ENCODE results near the gene FBXO3.

DNA sequence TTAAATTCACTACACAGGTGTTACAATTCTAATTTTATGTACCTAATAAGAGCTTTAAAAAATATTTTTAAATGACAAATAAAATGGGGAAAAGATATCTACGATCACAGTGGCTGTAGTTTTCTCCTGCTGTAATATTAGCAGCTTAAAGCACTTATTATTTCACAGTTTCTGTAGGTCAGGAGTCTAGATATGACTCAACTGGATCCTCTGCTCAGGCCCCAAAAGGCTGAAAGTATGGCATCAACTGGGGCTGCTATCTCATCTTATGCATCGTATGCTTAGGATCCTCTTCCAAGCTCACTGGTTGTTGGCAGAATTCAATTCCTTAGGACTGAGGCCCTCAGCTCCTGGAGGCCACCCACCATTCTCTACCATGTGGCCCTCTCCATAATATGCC, 12.8 kb downstream of the FBXO3 start:
- TF ChIP-seq POLR2AphosphoS5 (IDR thresholded peaks at IDR 0.05; ENCODE audit: low read depth, low read length), result no peak
- no peak for TF ChIP-seq SPI1 (IDR thresholded peaks at IDR 0.05; ENCODE audit: low read depth, low read length)
- no peak for TF ChIP-seq POLR2A (IDR thresholded peaks at IDR 0.05; ENCODE audit: low read depth, low read length)
- TF ChIP-seq TAF1 (IDR thresholded peaks at IDR 0.05; ENCODE audit: low read depth, low read length), result no peak
- no peak for TF ChIP-seq POU2F2 (IDR thresholded peaks at IDR 0.05; ENCODE audit: low read depth, low read length)
- no peak for TF ChIP-seq PAX5 (IDR thresholded peaks at IDR 0.05; ENCODE audit: insufficient read depth, low read length, severe bottlenecking)

Data from GM12891 (cell line).